ENCODE data around the gene PKNOX1.
"Not testable (repeated sequence)": the region's sequence is repeated elsewhere in the genome, so short reads cannot be mapped to it uniquely, and the experiment has no call there.

DNA sequence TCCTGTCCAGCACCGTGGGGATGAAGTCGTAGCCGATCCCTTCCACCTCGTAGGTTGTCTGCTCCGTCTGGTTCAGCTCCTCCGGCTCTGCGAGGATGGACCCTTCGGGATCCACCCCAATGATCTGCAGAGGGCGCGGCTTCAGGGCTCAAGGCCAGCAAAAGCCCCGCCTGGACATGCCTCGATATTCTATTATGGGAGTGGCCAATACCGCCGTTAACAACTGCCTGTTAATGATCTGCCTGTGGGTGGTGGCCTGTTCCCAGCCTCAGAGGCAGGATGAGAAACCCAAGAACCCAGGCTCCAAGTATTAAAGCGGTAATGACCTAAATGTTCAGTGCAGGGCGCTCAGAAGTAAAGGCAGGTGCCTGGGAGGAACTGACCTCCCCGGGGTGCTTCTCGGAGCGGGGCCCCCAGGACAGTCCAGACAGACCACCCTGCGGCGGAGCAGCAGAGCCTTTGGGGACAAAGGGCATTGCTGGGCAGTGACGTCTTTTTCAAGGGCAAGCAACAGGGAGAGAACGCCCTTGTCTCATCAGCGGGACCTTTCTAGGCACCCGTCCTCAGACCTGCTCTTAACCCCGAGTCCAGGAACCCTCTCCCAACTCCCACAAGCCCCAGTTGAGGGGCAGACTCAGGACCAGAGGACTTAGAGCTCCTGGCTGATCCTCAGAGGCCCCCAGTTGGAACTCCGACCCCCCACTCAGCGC lies 88.7 kb downstream of the PKNOX1 start:
- not testable (repeated sequence) for TF ChIP-seq POLR2A (IDR thresholded peaks at IDR 0.05)
- TF ChIP-seq, protein P1, sequence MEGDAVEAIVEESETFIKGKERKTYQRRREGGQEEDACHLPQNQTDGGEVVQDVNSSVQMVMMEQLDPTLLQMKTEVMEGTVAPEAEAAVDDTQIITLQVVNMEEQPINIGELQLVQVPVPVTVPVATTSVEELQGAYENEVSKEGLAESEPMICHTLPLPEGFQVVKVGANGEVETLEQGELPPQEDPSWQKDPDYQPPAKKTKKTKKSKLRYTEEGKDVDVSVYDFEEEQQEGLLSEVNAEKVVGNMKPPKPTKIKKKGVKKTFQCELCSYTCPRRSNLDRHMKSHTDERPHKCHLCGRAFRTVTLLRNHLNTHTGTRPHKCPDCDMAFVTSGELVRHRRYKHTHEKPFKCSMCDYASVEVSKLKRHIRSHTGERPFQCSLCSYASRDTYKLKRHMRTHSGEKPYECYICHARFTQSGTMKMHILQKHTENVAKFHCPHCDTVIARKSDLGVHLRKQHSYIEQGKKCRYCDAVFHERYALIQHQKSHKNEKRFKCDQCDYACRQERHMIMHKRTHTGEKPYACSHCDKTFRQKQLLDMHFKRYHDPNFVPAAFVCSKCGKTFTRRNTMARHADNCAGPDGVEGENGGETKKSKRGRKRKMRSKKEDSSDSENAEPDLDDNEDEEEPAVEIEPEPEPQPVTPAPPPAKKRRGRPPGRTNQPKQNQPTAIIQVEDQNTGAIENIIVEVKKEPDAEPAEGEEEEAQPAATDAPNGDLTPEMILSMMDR (IDR thresholded peaks at IDR 0.05): not testable (repeated sequence)

All from Peyer's patch (tissue), 4 donors.